ENCODE measurements around the gene SDS. TPM values are rescaled to one million over a fixed set of nuclear protein-coding genes. Genes with fewer than 3 reads are reported as not detected.

SDS gene
- total RNA-seq, 4 donors from 2014 or later, result 0.63 TPM; not detected in 3

DNA sequence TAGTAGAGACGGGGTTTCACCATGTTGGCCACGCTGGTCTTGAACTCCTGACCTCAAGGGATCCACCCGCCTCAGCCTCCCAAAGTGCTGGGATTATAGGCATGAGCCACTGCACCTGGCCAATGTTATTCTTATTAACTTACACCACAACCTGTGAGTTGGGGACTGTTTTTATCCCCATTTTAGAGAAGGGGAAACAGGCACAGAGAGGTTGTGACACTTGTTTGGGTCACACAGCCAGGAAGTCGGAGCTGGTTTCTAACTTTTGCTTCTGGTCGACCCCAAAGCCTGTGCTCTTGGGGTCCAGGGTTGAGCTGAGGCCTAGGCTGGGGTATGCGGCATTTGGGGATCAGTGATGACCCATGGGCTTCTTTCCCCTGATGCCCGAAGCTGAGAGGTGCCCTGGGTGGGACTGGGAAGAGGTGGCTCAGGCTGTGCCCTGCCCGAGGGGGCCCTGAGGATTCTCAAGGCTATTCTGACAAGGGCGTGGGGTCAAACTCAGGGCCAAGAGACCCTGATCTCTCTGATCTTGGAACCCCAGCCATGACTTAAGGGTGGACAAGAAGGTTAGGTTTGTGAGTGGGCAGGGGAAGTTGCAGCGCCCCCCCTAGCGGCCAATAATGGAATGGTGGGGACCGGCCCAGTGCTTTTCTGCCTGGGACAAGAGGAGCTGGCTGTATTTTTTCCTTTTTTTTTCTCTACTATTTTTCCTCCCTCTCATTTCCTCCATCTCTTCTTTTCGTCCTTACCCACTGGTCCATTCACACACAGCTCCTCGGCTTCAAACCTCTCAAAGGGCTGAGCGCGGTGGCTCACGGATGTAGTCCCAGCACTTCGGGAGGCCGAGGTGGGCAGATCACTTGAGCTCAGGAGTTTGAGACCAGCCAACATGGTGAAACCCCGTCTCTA, 21.5 kb upstream of the SDS start:
- 49 to 55% methylated on average over 20 of the region's 20 CpGs for WGBS, 2 donors
- H3K4me3 ChIP-seq (ENCODE audit: low read depth, poor library complexity, severe bottlenecking), result no peak overlapping the region
- no peak for TF ChIP-seq POLR2A (IDR thresholded peaks at IDR 0.05)
- TF ChIP-seq, protein P1, sequence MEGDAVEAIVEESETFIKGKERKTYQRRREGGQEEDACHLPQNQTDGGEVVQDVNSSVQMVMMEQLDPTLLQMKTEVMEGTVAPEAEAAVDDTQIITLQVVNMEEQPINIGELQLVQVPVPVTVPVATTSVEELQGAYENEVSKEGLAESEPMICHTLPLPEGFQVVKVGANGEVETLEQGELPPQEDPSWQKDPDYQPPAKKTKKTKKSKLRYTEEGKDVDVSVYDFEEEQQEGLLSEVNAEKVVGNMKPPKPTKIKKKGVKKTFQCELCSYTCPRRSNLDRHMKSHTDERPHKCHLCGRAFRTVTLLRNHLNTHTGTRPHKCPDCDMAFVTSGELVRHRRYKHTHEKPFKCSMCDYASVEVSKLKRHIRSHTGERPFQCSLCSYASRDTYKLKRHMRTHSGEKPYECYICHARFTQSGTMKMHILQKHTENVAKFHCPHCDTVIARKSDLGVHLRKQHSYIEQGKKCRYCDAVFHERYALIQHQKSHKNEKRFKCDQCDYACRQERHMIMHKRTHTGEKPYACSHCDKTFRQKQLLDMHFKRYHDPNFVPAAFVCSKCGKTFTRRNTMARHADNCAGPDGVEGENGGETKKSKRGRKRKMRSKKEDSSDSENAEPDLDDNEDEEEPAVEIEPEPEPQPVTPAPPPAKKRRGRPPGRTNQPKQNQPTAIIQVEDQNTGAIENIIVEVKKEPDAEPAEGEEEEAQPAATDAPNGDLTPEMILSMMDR (IDR thresholded peaks at IDR 0.05), result no peak
- peak; percentile 36 to 89 for DNase-seq (ENCODE audit: low spot score in 2 of 2)
- intact Hi-C loops (cut with DNase I; ENCODE audit: low total_unique reads), result loop anchor here (10.0 kb wide), 1 partner anchor 220 kb away; no protein-coding TSS in a partner anchor

DNA sequence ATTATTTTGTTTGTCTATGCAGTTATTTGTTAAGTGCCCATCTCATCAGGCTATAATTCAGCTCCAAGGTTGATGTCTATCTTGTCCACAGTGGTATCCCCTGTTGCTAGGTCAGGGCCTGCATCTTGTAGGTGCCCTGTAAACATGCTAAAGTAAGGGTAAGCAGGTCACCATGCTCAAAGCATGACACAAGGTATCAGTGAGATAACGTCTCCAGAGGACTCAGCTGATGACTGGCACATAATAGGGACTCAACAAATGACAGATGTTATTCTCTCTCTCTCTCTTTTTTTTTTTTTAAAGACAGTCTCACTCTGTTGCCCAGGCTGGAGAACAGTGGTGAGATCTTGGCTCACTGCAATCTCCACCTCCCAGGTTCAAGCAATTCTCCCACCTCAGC, 20.8 kb upstream of the SDS start:
- no peak for DNase-seq (ENCODE audit: low spot score in 2 of 2)
- TF ChIP-seq, protein P1 (IDR thresholded peaks at IDR 0.05), result no peak
- no peak for TF ChIP-seq POLR2A (IDR thresholded peaks at IDR 0.05)
- WGBS, 2 donors, result 76 to 93% methylated on average over 1 of the region's 1 CpG
- no peak overlapping the region for H3K4me3 ChIP-seq (ENCODE audit: low read depth, poor library complexity, severe bottlenecking)
- intact Hi-C loops (cut with DNase I; ENCODE audit: low total_unique reads), result loop anchor here (10.0 kb wide), 1 partner anchor 220 kb away; no protein-coding TSS in a partner anchor

DNA sequence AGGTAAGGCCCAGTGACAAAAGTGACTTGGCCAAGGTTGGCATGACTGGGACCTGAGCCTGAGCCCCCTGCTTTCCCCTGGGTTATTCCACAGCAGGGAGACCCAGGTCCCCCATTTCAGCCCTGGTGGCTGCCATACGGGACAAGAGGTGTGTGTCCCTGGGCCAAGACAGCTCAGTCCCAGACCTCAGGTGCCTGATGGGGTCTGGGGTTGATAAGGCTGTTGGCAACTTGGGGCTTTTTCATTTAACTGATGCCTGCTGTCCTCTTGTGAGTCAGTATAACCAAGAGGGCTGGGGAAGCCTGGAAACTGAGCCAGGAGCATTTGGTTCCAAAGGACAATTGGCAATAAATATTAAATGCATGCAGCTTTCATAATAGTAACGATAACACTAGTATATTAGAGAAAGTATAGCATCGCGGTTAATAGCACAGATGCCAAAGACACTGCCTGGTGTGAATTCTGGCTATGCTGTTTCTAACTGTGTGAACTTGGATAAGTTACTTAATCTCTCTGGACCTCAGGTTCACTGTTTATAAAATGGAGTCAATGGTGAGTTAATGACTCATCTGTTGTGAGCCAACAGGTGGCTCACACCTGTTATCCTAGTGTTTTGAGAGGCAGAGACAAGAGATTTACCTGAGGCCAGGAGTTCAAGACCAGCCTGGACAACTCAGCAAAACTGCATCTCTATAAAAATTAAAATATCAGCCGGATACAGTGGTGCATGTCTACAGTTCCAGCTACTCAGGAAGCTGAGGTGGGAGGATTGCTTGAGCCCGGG, 19.4 kb upstream of the SDS start:
- intact Hi-C loops (cut with DNase I; ENCODE audit: low total_unique reads), result loop anchor here (10.0 kb wide), 1 partner anchor 218 kb away; no protein-coding TSS in a partner anchor
- no peak overlapping the region for H3K4me3 ChIP-seq (ENCODE audit: low read depth, poor library complexity, severe bottlenecking)
- 78 to 80% methylated on average over 6 of the region's 6 CpGs for WGBS, 2 donors
- no peak for TF ChIP-seq POLR2A (IDR thresholded peaks at IDR 0.05)
- TF ChIP-seq, protein P1 (IDR thresholded peaks at IDR 0.05), result no peak
- no peak for DNase-seq (ENCODE audit: low spot score in 2 of 2)

DNA sequence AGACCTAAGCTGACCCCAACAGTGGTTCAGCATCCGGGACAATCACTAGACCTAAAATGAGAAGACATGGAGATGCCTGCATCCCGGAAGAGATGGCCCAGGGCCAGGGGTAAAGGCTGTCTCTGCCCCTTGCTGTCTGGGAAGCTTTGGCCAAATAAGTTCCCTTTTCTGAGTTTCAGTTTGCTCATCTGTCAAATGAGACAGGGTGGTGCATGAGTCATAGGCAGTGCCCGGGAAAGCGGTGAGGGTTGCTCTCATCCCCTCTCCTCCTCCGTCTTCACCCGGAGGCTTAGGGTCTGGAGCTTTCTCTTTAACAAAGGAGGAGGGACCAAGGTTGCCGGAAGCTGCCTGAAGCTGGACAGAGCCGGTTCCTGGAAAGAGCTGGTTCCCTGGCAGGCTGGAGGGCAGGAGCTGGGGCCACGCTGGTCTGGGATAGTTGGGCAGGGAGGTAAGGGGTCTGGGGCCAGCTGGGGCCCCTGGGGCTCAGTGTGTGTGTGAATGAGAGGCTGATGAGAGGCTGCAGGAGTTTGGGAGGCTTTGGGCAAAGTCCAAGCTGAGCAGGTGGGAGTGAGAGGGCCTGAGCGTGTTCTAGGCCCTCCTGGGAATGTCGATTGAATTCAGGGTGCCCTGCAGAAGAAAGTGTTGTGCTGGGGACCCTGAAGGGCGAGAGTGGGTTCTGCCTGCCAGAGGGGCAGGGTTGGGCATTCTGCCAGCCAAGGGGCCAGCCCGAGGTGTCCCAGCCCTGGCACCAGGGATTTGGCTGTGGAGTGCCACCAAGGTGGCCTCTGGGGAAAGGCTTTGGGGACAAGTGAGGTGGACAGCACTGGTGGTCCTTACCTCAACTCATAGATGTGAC, 18.6 kb upstream of the SDS start, which contains the start of gene SDSL:
Gene SDSL, plus strand, starts transcription at position 351 of the 856 bp plus-strand sequence. CDS start 5,603 bp downstream, outside the sequence.
- peak; percentile 62 to 91 for DNase-seq (ENCODE audit: low spot score in 2 of 2)
- no peak within 1 kb of the TSS for H3K4me3 ChIP-seq (ENCODE audit: low read depth, poor library complexity, severe bottlenecking)
- no peak for TF ChIP-seq POLR2A (IDR thresholded peaks at IDR 0.05)
- TF ChIP-seq, protein P1 (IDR thresholded peaks at IDR 0.05), result no peak
- WGBS, 2 donors, result 9 to 17% methylated on average over 13 of the region's 13 CpGs
- intact Hi-C loops (cut with DNase I; ENCODE audit: low total_unique reads), result loop anchor here (10.0 kb wide), 1 partner anchor 217 kb away; no protein-coding TSS in a partner anchor
